Psoas muscle (tissue), 8 donors: Measurements from ENCODE around the gene CHST8. TPM values are rescaled to one million over a fixed set of nuclear protein-coding genes. Genes with fewer than 3 reads are reported as not detected.
"Not testable (repeated sequence)": the region's sequence is repeated elsewhere in the genome, so short reads cannot be mapped to it uniquely, and the experiment has no call there.

ENCODE experiments used
- ATAC-seq, 4 donors: fragments of 200-7000 bp; cut with Tn5 transposase; one replicate each; pipeline ENCODE4 v1.9.1; 2020; ENCODE audit warnings: moderate library complexity in 3 of 4, mild to moderate bottlenecking in 2 of 4
- DNase-seq, 2 donors: peaks; one replicate each; pipeline ENCODE4 v3.0.0-alpha.2; 2020
- H3K27ac ChIP-seq: fragments of 200-600 bp; one replicate; pipeline ENCODE4 v1.8.0; 2022
- H3K27me3 ChIP-seq, 3 donors: fragments of 200-600 bp in 1 of 3; one replicate each; pipeline versions ENCODE4 v1.6.1 to v1.8.0; 2013 to 2022; ENCODE audit warnings: low read length in 2 of 3, mild to moderate bottlenecking in 2 of 3, moderate library complexity in 1 of 3; ENCODE audit not compliant: insufficient read depth in 3 of 3
- H3K36me3 ChIP-seq, 2 donors: fragments of 200-600 bp in 1 of 2; one replicate each; pipeline versions ENCODE4 v1.6.1 to v1.8.0; 2013 to 2022; ENCODE audit warnings: low read depth in 1 of 2, mild to moderate bottlenecking in 1 of 2, moderate library complexity in 1 of 2; ENCODE audit not compliant: insufficient read depth in 1 of 2
- H3K4me1 ChIP-seq: fragments of 200-600 bp; one replicate; pipeline ENCODE4 v1.8.0; 2022
- H3K4me3 ChIP-seq: fragments of 200-600 bp; one replicate; pipeline ENCODE4 v1.8.0; 2022; ENCODE audit warnings: mild to moderate bottlenecking
- H3K9me3 ChIP-seq: fragments of 200-600 bp; one replicate; pipeline ENCODE4 v1.8.0; 2022
- WGBS, 3 donors: extraction: QIAGEN DNeasy Blood & Tissue Kit; methylation state at CpG; one replicate each; pipeline versions ENCODE4 v1.1.6 to v1.1.7; 2013; 5-methylcytosine and 5-hydroxymethylcytosine counted together
- intact Hi-C, 2 donors: fragments of 100-400 bp; cut with DNase I; formaldehyde crosslinking; loops; one replicate each; pipeline versions ENCODE4 v1.11.0 to v1.14.2; 2022
- polyA plus RNA-seq, 3 donors: library from polyadenylated mRNA; stranded (reverse); fragments of 200-250 nt; gene quantifications; one replicate each; pipeline ENCODE4 v1.2.3, GENCODE V29; 2013
- total RNA-seq, 4 donors: library from RNA; stranded (reverse); fragmentation: NEBNext Ultra II Directional in 2 of 4; extraction: Animal tissue kit (Norgen Biotek cat#: 25700) in 2 of 4; gene quantifications; one replicate each; pipeline versions ENCODE4 v1.2.1 to v1.2.4, GENCODE V29; 2021 to 2023
- TF ChIP-seq, protein P1 (sequence below): fragments of 200-600 bp; IDR thresholded peaks from one replicate; pipeline ENCODE4 v1.8.0; 2022; ENCODE audit warnings: antibody characterized with exemption
- donor health status: healthy with polysubstance abuse.
- donor health status: DM: no; HTN: no; CAD: no; lungs with moderate emphysema.
- donor health status: Bipolar disorder and iron deficiency.
- donor health status: healthy.
- donor health status: DM: yes; HTN: yes; CAD: no.
- donor health status: DM: no; HTN: no; CAD: no.
- donor health status: DM: no; HTN: no; CAD: no.
- donor health status: DM: yes; HTN: yes; CAD: no.

Gene CHST8
- total and polyA plus RNA-seq, 7 donors = 0.05 to 0.60 (median 0.23) TPM; not detected in 1

GRCh38 chr19:33595783-33596182, 26.0 kb upstream of the CHST8 start:
- H3K4me3 ChIP-seq = no peak overlapping the region
- 36 to 48% (median 40%) methylated on average over 1 of the region's 1 CpG for WGBS, 3 donors
- intact Hi-C loops = no loop called here
- peaks cover 0 to 4% (median 3%) of the 10 kb centered on the region in 3 donors for H3K27me3 ChIP-seq
- no peak for DNase-seq
- TF ChIP-seq, protein P1, sequence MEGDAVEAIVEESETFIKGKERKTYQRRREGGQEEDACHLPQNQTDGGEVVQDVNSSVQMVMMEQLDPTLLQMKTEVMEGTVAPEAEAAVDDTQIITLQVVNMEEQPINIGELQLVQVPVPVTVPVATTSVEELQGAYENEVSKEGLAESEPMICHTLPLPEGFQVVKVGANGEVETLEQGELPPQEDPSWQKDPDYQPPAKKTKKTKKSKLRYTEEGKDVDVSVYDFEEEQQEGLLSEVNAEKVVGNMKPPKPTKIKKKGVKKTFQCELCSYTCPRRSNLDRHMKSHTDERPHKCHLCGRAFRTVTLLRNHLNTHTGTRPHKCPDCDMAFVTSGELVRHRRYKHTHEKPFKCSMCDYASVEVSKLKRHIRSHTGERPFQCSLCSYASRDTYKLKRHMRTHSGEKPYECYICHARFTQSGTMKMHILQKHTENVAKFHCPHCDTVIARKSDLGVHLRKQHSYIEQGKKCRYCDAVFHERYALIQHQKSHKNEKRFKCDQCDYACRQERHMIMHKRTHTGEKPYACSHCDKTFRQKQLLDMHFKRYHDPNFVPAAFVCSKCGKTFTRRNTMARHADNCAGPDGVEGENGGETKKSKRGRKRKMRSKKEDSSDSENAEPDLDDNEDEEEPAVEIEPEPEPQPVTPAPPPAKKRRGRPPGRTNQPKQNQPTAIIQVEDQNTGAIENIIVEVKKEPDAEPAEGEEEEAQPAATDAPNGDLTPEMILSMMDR = no peak
- no peaks in the 10 kb centered on the region for H3K4me1 ChIP-seq
- no peak overlapping the region for H3K27ac ChIP-seq
- no peak for ATAC-seq
- H3K36me3 ChIP-seq = no peaks in the 10 kb centered on the region
- H3K9me3 ChIP-seq = peaks cover 2% of the 10 kb centered on the region

DNA sequence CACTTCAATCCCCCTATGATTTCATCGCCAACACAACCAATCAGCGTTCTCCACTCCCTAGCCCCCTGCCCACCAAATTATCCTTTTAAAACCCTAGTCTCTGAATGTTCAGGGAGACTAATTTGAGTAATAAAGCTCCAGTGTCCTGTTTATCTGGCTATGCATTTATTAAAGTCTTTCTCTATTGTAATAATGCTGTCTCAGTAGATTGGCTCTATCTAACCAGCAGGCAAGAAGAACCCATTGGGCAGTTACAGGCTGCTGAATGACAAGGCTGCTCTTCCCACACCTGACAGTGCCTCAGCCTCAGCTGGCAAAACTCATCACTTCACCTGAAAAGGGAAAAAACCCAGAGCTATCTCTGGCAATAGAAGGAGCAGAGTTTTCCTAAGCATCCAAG, 20.2 kb upstream of the CHST8 start:
- DNase-seq = no peak
- WGBS, 3 donors = 91 to 95% (median 93%) methylated on average over 2 of the region's 2 CpGs
- Histone ChIP-seq H3K4me3 (no peak overlapping the region), H3K4me1 (no peaks in the 10 kb centered on the region), H3K27ac (no peak overlapping the region), H3K9me3 (peaks cover 23% of the 10 kb centered on the region), H3K27me3 (peaks cover 0 to 12% (median 6%) of the 10 kb centered on the region in 3 donors), H3K36me3 (no peaks in the 10 kb centered on the region)
- ATAC-seq = no peak
- TF ChIP-seq, protein P1 = no peak
- intact Hi-C loops = no loop called here

DNA sequence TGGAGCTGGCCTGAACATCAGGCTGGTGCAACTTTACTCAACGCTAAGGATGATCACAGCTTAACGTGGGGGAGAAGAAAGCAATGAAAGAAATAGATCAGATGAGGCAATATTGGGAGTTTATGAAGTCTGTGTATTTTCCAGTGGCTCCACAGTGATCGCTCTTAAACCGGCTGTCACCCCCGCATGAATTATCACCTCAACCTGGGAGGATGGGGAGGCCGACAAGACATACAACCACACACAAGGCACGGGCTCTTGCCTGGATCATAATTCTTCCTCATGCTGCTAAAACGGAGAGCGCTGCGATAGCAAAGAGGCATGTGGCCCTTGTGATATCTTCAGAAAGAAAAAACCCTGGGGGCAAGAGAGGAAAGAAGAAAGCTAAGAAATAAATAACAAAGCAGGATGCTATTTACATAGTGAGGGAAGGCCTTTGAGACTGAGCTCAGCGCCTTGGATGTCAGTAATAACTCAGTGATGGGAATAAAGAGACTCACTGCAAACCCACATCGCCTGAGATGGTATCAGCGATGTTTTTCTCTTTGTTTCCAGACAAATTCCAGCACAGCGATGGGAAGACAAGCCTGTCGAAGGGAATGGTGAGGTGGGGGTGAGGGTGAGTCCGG, 19.1 kb upstream of the CHST8 start:
- Histone ChIP-seq H3K9me3 (peaks cover 23% of the 10 kb centered on the region), H3K4me1 (no peaks in the 10 kb centered on the region), H3K27me3 (peaks cover 0 to 12% (median 6%) of the 10 kb centered on the region in 3 donors), H3K27ac (no peak overlapping the region), H3K4me3 (no peak overlapping the region), H3K36me3 (no peaks in the 10 kb centered on the region)
- intact Hi-C loops = no loop called here
- ATAC-seq (no peak), DNase-seq (no peak)
- TF ChIP-seq, protein P1 = no peak
- 68 to 78% (median 77%) methylated on average over 16 of the region's 16 CpGs for WGBS, 3 donors

DNA sequence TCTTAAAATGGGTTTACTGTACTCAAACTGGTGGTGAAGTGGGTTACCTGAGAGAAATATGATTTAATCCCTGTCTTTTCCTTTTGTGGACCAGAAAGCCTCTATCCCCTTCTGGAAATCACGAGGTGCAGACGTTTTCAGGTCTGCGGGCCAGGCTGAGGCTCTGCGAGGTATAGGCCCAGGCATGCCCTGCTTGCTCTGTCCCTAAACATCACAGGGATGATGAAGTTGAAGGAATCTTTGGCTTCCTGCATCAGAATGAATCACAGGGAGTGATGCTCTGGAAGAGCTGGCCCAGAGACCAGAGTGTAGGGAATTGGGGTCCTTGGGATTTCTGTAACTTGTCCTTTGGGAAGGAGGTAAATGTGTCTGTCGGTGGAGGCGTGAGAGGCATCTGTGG, 18.4 kb upstream of the CHST8 start:
- Histone ChIP-seq H3K9me3 (peaks cover 23% of the 10 kb centered on the region), H3K27me3 (peaks cover 0 to 12% (median 6%) of the 10 kb centered on the region in 3 donors), H3K36me3 (no peaks in the 10 kb centered on the region), H3K4me1 (no peaks in the 10 kb centered on the region), H3K27ac (no peak overlapping the region), H3K4me3 (no peak overlapping the region)
- TF ChIP-seq, protein P1 = no peak
- intact Hi-C loops = no loop called here
- no peak for DNase-seq
- WGBS, 3 donors = 68 to 73% (median 70%) methylated on average over 6 of the region's 6 CpGs
- no peak for ATAC-seq

GRCh38 chr19:33604651-33605050, 17.1 kb upstream of the CHST8 start:
- DNase-seq = no peak
- no peaks in the 10 kb centered on the region for H3K4me1 ChIP-seq
- no peak overlapping the region for H3K4me3 ChIP-seq
- peaks cover 30% of the 10 kb centered on the region for H3K9me3 ChIP-seq
- H3K27ac ChIP-seq = no peak overlapping the region
- ATAC-seq = no peak
- TF ChIP-seq, protein P1 = no peak
- 24 to 48% (median 29%) methylated on average over 5 of the region's 5 CpGs for WGBS, 3 donors
- H3K27me3 ChIP-seq = peaks cover 0 to 8% (median 6%) of the 10 kb centered on the region in 3 donors
- intact Hi-C loops = no loop called here
- H3K36me3 ChIP-seq = no peaks in the 10 kb centered on the region

GRCh38 chr19:33605803-33606295, 15.9 kb upstream of the CHST8 start:
- H3K4me1 ChIP-seq, H3K36me3 ChIP-seq, H3K27me3 ChIP-seq, ATAC-seq, H3K27ac ChIP-seq, H3K4me3 ChIP-seq, DNase-seq, intact Hi-C loops: not testable (repeated sequence)
- WGBS, 3 donors = 58 to 67% (median 59%) methylated on average over 5 of the region's 5 CpGs
- H3K9me3 ChIP-seq = peaks cover 27% of the 10 kb centered on the region
